Measurements from ENCODE around the gene GPR157. TPM values are rescaled to one million over a fixed set of nuclear protein-coding genes. Genes with fewer than 3 reads are reported as not detected.
A peak's percentile ranks its signal among the peaks of the same experiment; 100 is the strongest.

The GPR157 gene
- total and polyA plus RNA-seq, 2 of the 13 experiments (the other 11 are each of a cell fraction or from before 2014, with no cell fraction given) = 10.1 to 19.2 TPM

- 0 out of 2 replicates have a peak, but pooled peaks have one; percentile 38 for TF ChIP-seq AFF4 (CRISPR knock-in tag; IDR thresholded peaks at IDR 0.05)
- no peak for TF ChIP-seq XBP1 (CRISPR knock-in tag; IDR thresholded peaks at IDR 0.05)
- no peak for TF ChIP-seq ZNF766 (CRISPR knock-in tag; IDR thresholded peaks at IDR 0.05; ENCODE audit: borderline replicate concordance)
- TF ChIP-seq, protein P1, sequence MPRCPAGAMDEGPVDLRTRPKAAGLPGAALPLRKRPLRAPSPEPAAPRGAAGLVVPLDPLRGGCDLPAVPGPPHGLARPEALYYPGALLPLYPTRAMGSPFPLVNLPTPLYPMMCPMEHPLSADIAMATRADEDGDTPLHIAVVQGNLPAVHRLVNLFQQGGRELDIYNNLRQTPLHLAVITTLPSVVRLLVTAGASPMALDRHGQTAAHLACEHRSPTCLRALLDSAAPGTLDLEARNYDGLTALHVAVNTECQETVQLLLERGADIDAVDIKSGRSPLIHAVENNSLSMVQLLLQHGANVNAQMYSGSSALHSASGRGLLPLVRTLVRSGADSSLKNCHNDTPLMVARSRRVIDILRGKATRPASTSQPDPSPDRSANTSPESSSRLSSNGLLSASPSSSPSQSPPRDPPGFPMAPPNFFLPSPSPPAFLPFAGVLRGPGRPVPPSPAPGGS (CRISPR knock-in tag; IDR thresholded peaks at IDR 0.05) = peak; percentile 77
- 0 out of 2 replicates have a peak, but pooled peaks have one; percentile 26 for TF ChIP-seq ATAD3A (CRISPR knock-in tag; IDR thresholded peaks at IDR 0.05)
- TF ChIP-seq MTA3 (CRISPR knock-in tag; IDR thresholded peaks at IDR 0.05) = no peak
- TF ChIP-seq, protein P2, sequence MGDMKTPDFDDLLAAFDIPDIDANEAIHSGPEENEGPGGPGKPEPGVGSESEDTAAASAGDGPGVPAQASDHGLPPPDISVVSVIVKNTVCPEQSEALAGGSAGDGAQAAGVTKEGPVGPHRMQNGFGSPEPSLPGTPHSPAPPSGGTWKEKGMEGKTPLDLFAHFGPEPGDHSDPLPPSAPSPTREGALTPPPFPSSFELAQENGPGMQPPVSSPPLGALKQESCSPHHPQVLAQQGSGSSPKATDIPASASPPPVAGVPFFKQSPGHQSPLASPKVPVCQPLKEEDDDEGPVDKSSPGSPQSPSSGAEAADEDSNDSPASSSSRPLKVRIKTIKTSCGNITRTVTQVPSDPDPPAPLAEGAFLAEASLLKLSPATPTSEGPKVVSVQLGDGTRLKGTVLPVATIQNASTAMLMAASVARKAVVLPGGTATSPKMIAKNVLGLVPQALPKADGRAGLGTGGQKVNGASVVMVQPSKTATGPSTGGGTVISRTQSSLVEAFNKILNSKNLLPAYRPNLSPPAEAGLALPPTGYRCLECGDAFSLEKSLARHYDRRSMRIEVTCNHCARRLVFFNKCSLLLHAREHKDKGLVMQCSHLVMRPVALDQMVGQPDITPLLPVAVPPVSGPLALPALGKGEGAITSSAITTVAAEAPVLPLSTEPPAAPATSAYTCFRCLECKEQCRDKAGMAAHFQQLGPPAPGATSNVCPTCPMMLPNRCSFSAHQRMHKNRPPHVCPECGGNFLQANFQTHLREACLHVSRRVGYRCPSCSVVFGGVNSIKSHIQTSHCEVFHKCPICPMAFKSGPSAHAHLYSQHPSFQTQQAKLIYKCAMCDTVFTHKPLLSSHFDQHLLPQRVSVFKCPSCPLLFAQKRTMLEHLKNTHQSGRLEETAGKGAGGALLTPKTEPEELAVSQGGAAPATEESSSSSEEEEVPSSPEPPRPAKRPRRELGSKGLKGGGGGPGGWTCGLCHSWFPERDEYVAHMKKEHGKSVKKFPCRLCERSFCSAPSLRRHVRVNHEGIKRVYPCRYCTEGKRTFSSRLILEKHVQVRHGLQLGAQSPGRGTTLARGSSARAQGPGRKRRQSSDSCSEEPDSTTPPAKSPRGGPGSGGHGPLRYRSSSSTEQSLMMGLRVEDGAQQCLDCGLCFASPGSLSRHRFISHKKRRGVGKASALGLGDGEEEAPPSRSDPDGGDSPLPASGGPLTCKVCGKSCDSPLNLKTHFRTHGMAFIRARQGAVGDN (CRISPR knock-in tag; IDR thresholded peaks at IDR 0.05) = peak; percentile 92
- peak; percentile 76 for TF ChIP-seq LBX2 (CRISPR knock-in tag; IDR thresholded peaks at IDR 0.05; ENCODE audit: borderline replicate concordance)
- peak; percentile 55; the same call in 1 of the 2 replicates for TF ChIP-seq TFDP1 (CRISPR knock-in tag; IDR thresholded peaks at IDR 0.05; ENCODE audit: borderline replicate concordance)
- TF ChIP-seq ZNF788 (CRISPR knock-in tag; IDR thresholded peaks at IDR 0.05; ENCODE audit: borderline replicate concordance) = no peak; the same call in 1 of the 2 replicates
- TF ChIP-seq AKAP8 (CRISPR knock-in tag; IDR thresholded peaks at IDR 0.05) = peak; percentile 47
- TF ChIP-seq CTCF (CRISPR knock-in tag; IDR thresholded peaks at IDR 0.05) = peak; percentile 57
- peak; percentile 54 for TF ChIP-seq SP2 (CRISPR knock-in tag; IDR thresholded peaks at IDR 0.05)
- 0 out of 2 replicates have a peak, but pooled peaks have one; percentile 88 for TF ChIP-seq ZNF468 (CRISPR knock-in tag; IDR thresholded peaks at IDR 0.05)
- peak; percentile 67 for TF ChIP-seq ZNF451 (CRISPR knock-in tag; IDR thresholded peaks at IDR 0.05)
These were observed at the start of gene GPR157 (continued) for GRCh38 chr1:9128520-9129265.

Data from HepG2 (cell line).